ENCODE measurements around the gene PNLIPRP3. TPM values are rescaled to one million over a fixed set of nuclear protein-coding genes. Genes with fewer than 3 reads are reported as not detected.

Gene PNLIPRP3
- total and polyA plus RNA-seq, 2 of the 8 experiments (the other 6 are each of a cell fraction or from before 2014, with no cell fraction given), result not detected

- Histone ChIP-seq H2BK5ac (ENCODE audit: low read depth, low read length) (no peak overlapping the region), H3K4ac (replicated peaks; ENCODE audit: insufficient read length, low read depth, low read length) (no peak overlapping the region), H3K9ac (replicated peaks in 1 of 4; ENCODE audit: extremely low read depth in 1 of 4, low read depth in 3 of 4, low read length in 3 of 4) (no peak overlapping the region), H4K5ac (ENCODE audit: insufficient read length, low read depth, low read length) (no peak overlapping the region), H2BK12ac (ENCODE audit: low read depth, low read length) (no peak overlapping the region), H3K79me2 (ENCODE audit: control insufficient read depth in 1 of 2, insufficient read depth in 2 of 2, low read length in 2 of 2) (no peaks in the 10 kb centered on the region), H3K79me1 (ENCODE audit: low read depth, low read length) (no peaks in the 10 kb centered on the region), H3K14ac (ENCODE audit: insufficient read length) (no peak overlapping the region), H3K27me3 (replicated peaks in 1 of 4; ENCODE audit: control insufficient read depth in 3 of 4, extremely low read depth in 1 of 4, insufficient read depth in 3 of 4, low read length in 3 of 4) (no peaks in the 10 kb centered on the region), H3K4me1 (replicated peaks in 1 of 4; ENCODE audit: control insufficient read depth in 3 of 4, insufficient read depth in 4 of 4, low read length in 3 of 4) (peaks cover 0 to 3% (median 0%) of the 10 kb centered on the region in 4 experiments; a peak in 2 of 7 replicates), H3K9me3 (ENCODE audit: insufficient read depth in 2 of 2, low read depth in 1 of 2, low read length in 1 of 2) (no peaks in the 10 kb centered on the region), H4K91ac (replicated peaks; ENCODE audit: insufficient read length, low read length) (no peak overlapping the region), H3K4me3 (ENCODE audit: extremely low read depth in 1 of 4, insufficient read depth in 2 of 4, low read depth in 3 of 4, low read length in 4 of 4) (no peak overlapping the region), H3K56ac (replicated peaks; ENCODE audit: insufficient read length, low read depth, low read length) (no peak overlapping the region), H2BK120ac (replicated peaks; ENCODE audit: low read depth, low read length) (no peak overlapping the region), H4K8ac (ENCODE audit: extremely low read depth, insufficient read depth, low read length) (no peak overlapping the region), H2BK20ac (ENCODE audit: low read length) (no peak overlapping the region), H3K27ac (ENCODE audit: low read depth, low read length) (no peak overlapping the region), H2AFZ (ENCODE audit: low read length) (no peak overlapping the region), H3K4me2 (ENCODE audit: insufficient read depth in 1 of 2, low read depth in 2 of 2, low read length in 2 of 2) (no peak overlapping the region), H2BK15ac (ENCODE audit: low read length) (no peak overlapping the region), H3K18ac (ENCODE audit: extremely low read depth, low read length) (no peak overlapping the region), H2AK5ac (ENCODE audit: low read depth, low read length) (no peak overlapping the region), H3K23me2 (ENCODE audit: low read depth, low read length) (no peaks in the 10 kb centered on the region), H3K36me3 (ENCODE audit: control insufficient read depth in 2 of 4, insufficient read depth in 4 of 4, low read length in 3 of 4) (no peaks in the 10 kb centered on the region), H3K23ac (ENCODE audit: insufficient read length) (no peak overlapping the region), H4K20me1 (replicated peaks in 1 of 2; ENCODE audit: control insufficient read depth in 1 of 2, insufficient read depth in 2 of 2, low read length in 2 of 2) (no peaks in the 10 kb centered on the region)
- TF ChIP-seq EP300 (IDR thresholded peaks at IDR 0.05; ENCODE audit: borderline replicate concordance in 1 of 2, low read depth in 2 of 2, low read length in 2 of 2), result no peak
- TF ChIP-seq TCF12 (IDR thresholded peaks at IDR 0.05; ENCODE audit: low read depth, low read length), result no peak
- TF ChIP-seq ASH2L (IDR thresholded peaks at IDR 0.05; ENCODE audit: low read length), result no peak
- no peak for TF ChIP-seq NANOG (IDR thresholded peaks at IDR 0.05; ENCODE audit: insufficient read depth, low read depth, low read length, poor library complexity, severe bottlenecking)
- no peak for TF ChIP-seq EGR1 (IDR thresholded peaks at IDR 0.05; ENCODE audit: borderline replicate concordance, low read depth, low read length)
- TF ChIP-seq TBP (IDR thresholded peaks at IDR 0.05; ENCODE audit: low read depth, low read length), result no peak
- no peak for TF ChIP-seq SIN3A (conservative IDR thresholded peaks at IDR 0.05 in 1 of 2, IDR thresholded peaks at IDR 0.05 in 1 of 2; ENCODE audit: low read depth in 1 of 2, low read length in 2 of 2)
- TF ChIP-seq HDAC2 (IDR thresholded peaks at IDR 0.05; ENCODE audit: borderline replicate concordance in 1 of 2, low read depth in 2 of 2, low read length in 2 of 2), result no peak
- TF ChIP-seq, protein P1, sequence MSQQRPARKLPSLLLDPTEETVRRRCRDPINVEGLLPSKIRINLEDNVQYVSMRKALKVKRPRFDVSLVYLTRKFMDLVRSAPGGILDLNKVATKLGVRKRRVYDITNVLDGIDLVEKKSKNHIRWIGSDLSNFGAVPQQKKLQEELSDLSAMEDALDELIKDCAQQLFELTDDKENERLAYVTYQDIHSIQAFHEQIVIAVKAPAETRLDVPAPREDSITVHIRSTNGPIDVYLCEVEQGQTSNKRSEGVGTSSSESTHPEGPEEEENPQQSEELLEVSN (IDR thresholded peaks at IDR 0.05), result no peak
- no peak for TF ChIP-seq USF2 (IDR thresholded peaks at IDR 0.05; ENCODE audit: low read length)
- no peak for TF ChIP-seq CBX5 (IDR thresholded peaks at IDR 0.05; ENCODE audit: low read depth, low read length)
- CTCF ChIA-PET (ENCODE audit: partially characterized antibody), result interaction anchor here (0.6 to 2.4 kb wide), 18 partner anchors 10 to 471 kb away, joined by 3 to 15 read pairs (median 4); no protein-coding TSS in a partner anchor
- POLR2A ChIA-PET (ENCODE audit: partially characterized antibody), result no interaction called here
- WGBS, 2 experiments (ENCODE audit: extremely low coverage in 1 of 2, insufficient coverage in 1 of 2, insufficient read length in 1 of 2, insufficient replicate concordance in 2 of 2, low coverage in 1 of 2, low lambda C conversion rate in 2 of 2, missing lambda C conversion rate in 1 of 2), result 86% methylated on average over 2 of the region's 2 CpGs; no CpG with 5 or more reads in 1 of the 2 experiments
- DNase-seq (ENCODE audit: low read depth in 1 of 2, low spot score in 2 of 2), result no peak
- no peak for FAIRE-seq
Observed at GRCh38 chr10:116489460-116489859, 61.8 kb downstream of the PNLIPRP3 start.
